K562 (cell line): ENCODE results near the gene TSEN34. TPM values are rescaled to one million over a fixed set of nuclear protein-coding genes. Genes with fewer than 3 reads are reported as not detected.

Source experiments
- BRF1 ChIP-seq: IDR thresholded peaks from 3 replicates; pipeline ENCODE4 v1.6.1; 2011; ENCODE audit warnings: borderline replicate concordance, mild to moderate bottlenecking; ENCODE audit not compliant: insufficient read length; ENCODE audit errors: extremely low read depth
- CEBPB ChIP-seq: fragments of 450-650 bp; IDR thresholded peaks from 2 replicates; pipeline ENCODE4 v1.6.1; 2016; ENCODE audit warnings: missing genetic modification characterization, missing compliant biosample characterization
- CHAMP1 ChIP-seq: fragments of 450-650 bp; IDR thresholded peaks from 2 replicates; pipeline ENCODE4 v1.6.1; 2016; ENCODE audit warnings: mild to moderate bottlenecking
- CREB3 ChIP-seq: fragments of 450-650 bp; conservative IDR thresholded peaks from 2 replicates; pipeline ENCODE4 v1.6.1; 2016; ENCODE audit warnings: missing genetic modification characterization, low read depth, mild to moderate bottlenecking, missing compliant biosample characterization, moderate library complexity
- FOXJ3 ChIP-seq: sonication (generic); formaldehyde crosslinking; IDR thresholded peaks from 2 replicates; pipeline ENCODE4 v1.4.0; 2020; ENCODE audit warnings: mild to moderate bottlenecking, missing genetic modification reagents
- HDAC8 ChIP-seq: fragments of 450-650 bp; IDR thresholded peaks from 2 replicates; pipeline ENCODE4 v1.6.1; 2016; ENCODE audit warnings: mild to moderate bottlenecking, missing genetic modification characterization, moderate library complexity, missing compliant biosample characterization
- HNRNPK ChIP-seq: fragments of 200-400 bp; formaldehyde crosslinking; IDR thresholded peaks from one replicate; pipeline ENCODE4 v1.6.1; 2018; ENCODE audit warnings: mild to moderate bottlenecking, low read depth, low read length; ENCODE audit not compliant: poor library complexity, severe bottlenecking
- HNRNPL ChIP-seq: fragments of 200-400 bp; formaldehyde crosslinking; IDR thresholded peaks from 2 replicates; pipeline ENCODE4 v1.6.1; 2017; ENCODE audit warnings: low read depth, mild to moderate bottlenecking, low read length
- MBD2 ChIP-seq: sonication (generic); IDR thresholded peaks from 2 replicates; pipeline ENCODE4 v1.6.1; 2016; ENCODE audit warnings: low read depth, borderline replicate concordance
- MIER1 ChIP-seq: fragments of 450-650 bp; IDR thresholded peaks from 2 replicates; pipeline ENCODE4 v1.6.1; 2016; ENCODE audit warnings: antibody characterized with exemption, mild to moderate bottlenecking, low read depth
- MLX ChIP-seq, 2 experiments: fragments of 450-650 bp in 1 of 2; sonication (generic) in 1 of 2; formaldehyde crosslinking; conservative IDR thresholded peaks; 2 replicates each; pipeline versions ENCODE4 v1.4.0 to v1.8.1; 2020 to 2022; ENCODE audit warnings: mild to moderate bottlenecking in 1 of 2, missing genetic modification reagents in 1 of 2
- NCOR1 ChIP-seq: fragments of 450-650 bp; IDR thresholded peaks from 2 replicates; pipeline ENCODE4 v1.6.1; 2016; ENCODE audit warnings: mild to moderate bottlenecking, moderate library complexity
- NFE2 ChIP-seq: IDR thresholded peaks from 2 replicates; pipeline ENCODE4 v1.6.1; 2014; ENCODE audit warnings: antibody characterized with exemption, low read depth
- NR2C1 ChIP-seq, 2 experiments: fragments of 450-650 bp; IDR thresholded peaks; 2 replicates each; pipeline ENCODE4 v1.6.1; 2017; ENCODE audit warnings: mild to moderate bottlenecking in 2 of 2, antibody characterized with exemption in 1 of 2, inconsistent platforms in 1 of 2, missing compliant biosample characterization in 1 of 2, missing genetic modification characterization in 1 of 2
- NUFIP1 ChIP-seq: fragments of 450-650 bp; IDR thresholded peaks from 2 replicates; pipeline ENCODE4 v1.6.1; 2018; ENCODE audit not compliant: partially characterized antibody
- PHF20 ChIP-seq: fragments of 450-650 bp; IDR thresholded peaks from 2 replicates; pipeline ENCODE4 v1.6.1; 2018; ENCODE audit not compliant: partially characterized antibody
- POLR3A ChIP-seq: IDR thresholded peaks from 2 replicates; pipeline ENCODE4 v1.6.1; 2011; ENCODE audit warnings: borderline replicate concordance, mild to moderate bottlenecking, moderate library complexity; ENCODE audit not compliant: insufficient read length, insufficient read depth; ENCODE audit errors: extremely low read depth
- PPARD ChIP-seq: fragments of 250-450 bp; sonication (Bioruptor Pico); IDR thresholded peaks from 2 replicates; pipeline ENCODE4 v1.8.0; 2022; ENCODE audit warnings: inconsistent platforms, mild to moderate bottlenecking, moderate library complexity
- PYGO2 ChIP-seq: fragments of 450-650 bp; IDR thresholded peaks from 2 replicates; pipeline ENCODE4 v1.6.1; 2016; ENCODE audit warnings: mild to moderate bottlenecking, missing genetic modification characterization, moderate library complexity, missing compliant biosample characterization
- SREBF1 ChIP-seq: fragments of 150-350 bp; IDR thresholded peaks from 2 replicates; pipeline ENCODE4 v1.6.1; 2014; ENCODE audit warnings: antibody characterized with exemption, low read depth, low read length, borderline replicate concordance
- ZNF134 ChIP-seq: fragments of 250-450 bp; sonication (Bioruptor Pico); conservative IDR thresholded peaks from 2 replicates; pipeline ENCODE4 v1.4.0; 2020
- ZNF224 ChIP-seq: sonication (generic); formaldehyde crosslinking; IDR thresholded peaks from 2 replicates; pipeline ENCODE4 v1.8.0; 2022; ENCODE audit warnings: mild to moderate bottlenecking, missing genetic modification reagents
- ZNF24 ChIP-seq: fragments of 450-650 bp; IDR thresholded peaks from 2 replicates; pipeline ENCODE4 v1.6.1; 2016
- ZNF583 ChIP-seq: fragments of 250-450 bp; sonication (Bioruptor Pico); IDR thresholded peaks from 2 replicates; pipeline ENCODE4 v1.4.0; 2020
- ZNF75A ChIP-seq: fragments of 450-650 bp; formaldehyde crosslinking; IDR thresholded peaks from 2 replicates; pipeline ENCODE4 v1.4.0; 2020; ENCODE audit warnings: mild to moderate bottlenecking
- ZNF764 ChIP-seq: fragments of 250-450 bp; sonication (Bioruptor Pico); IDR thresholded peaks from 2 replicates; pipeline ENCODE4 v1.4.0; 2020; ENCODE audit warnings: low read depth, mild to moderate bottlenecking, moderate library complexity
- polyA plus RNA-seq, 8 experiments: library from polyadenylated mRNA; depleted of rRNA in 4 of 8; stranded (reverse) in 5 of 8; unstranded in 3 of 8; fragments of >200 nt; fragmentation: Nextera tagmentation in 2 of 8; fragmentation: Illumina TruSeq in 1 of 8; extraction: Ambion mirVana in 2 of 8; extraction: Trizol in 1 of 8; gene quantifications; 2 replicates each; pipeline versions ENCODE4 v1.2.1 to v1.2.3, GENCODE V29; 2011 to 2014; ENCODE audit warnings: inconsistent platforms in 1 of 8, missing spikeins in 1 of 8
- total RNA-seq, 7 experiments: library from RNA; depleted of rRNA in 6 of 7; stranded (reverse); fragments of >200 nt in 6 of 7; fragmentation: Illumina TruSeq in 2 of 7; extraction: Trizol in 2 of 7; gene quantifications; 2 replicates each; pipeline versions ENCODE4 v1.2.1 to v1.2.3, GENCODE V29; 2011 to 2021; ENCODE audit warnings: low replicate concordance in 1 of 7

TSEN34 gene
- total and polyA plus RNA-seq, 9 of the 15 experiments (the other 6 are each of a cell fraction or from before 2014, with no cell fraction given), result 3.1 to 57.6 (median 29.5) TPM

GRCh38 chr19:54159352-54160181, 31.5 kb upstream of the TSEN34 start, which contains the start of gene LENG1 (continued):
- TF ChIP-seq NUFIP1, result no peak
- TF ChIP-seq SREBF1, result no peak
- no peak for TF ChIP-seq MIER1
- TF ChIP-seq NR2C1 (IDR thresholded peaks at IDR 0.05), result no peak
- TF ChIP-seq NR2C1 (tag; IDR thresholded peaks at IDR 0.05), result no peak
- no peak for TF ChIP-seq ZNF764
- TF ChIP-seq CREB3 (tag), result no peak; the same call in 1 of the 2 replicates
- TF ChIP-seq PPARD, result no peak
- no peak for TF ChIP-seq HDAC8
- TF ChIP-seq NCOR1, result no peak
- TF ChIP-seq CHAMP1, result no peak
- no peak for TF ChIP-seq PYGO2
- TF ChIP-seq ZNF75A (CRISPR knock-in tag), result no peak
- TF ChIP-seq MBD2, result peak; percentile 99
- TF ChIP-seq CEBPB (tag), result peak; percentile 51
- no peak for TF ChIP-seq BRF1
- no peak for TF ChIP-seq HNRNPK
- peak; percentile 92 for TF ChIP-seq PHF20
- no peak for TF ChIP-seq ZNF224 (CRISPR knock-in tag)
- no peak for TF ChIP-seq POLR3A
- no peak for TF ChIP-seq ZNF24
- TF ChIP-seq ZNF583 (CRISPR knock-in tag), result no peak
- TF ChIP-seq ZNF134 (CRISPR knock-in tag), result no peak
- 0 out of 4 replicates have a peak, but pooled peaks of 1 of the 2 experiments have one; percentile 32 for TF ChIP-seq MLX (CRISPR knock-in tag; conservative IDR thresholded peaks at IDR 0.05)
- no peak for TF ChIP-seq FOXJ3 (CRISPR knock-in tag)
- peak; percentile 90 for TF ChIP-seq HNRNPL
- no peak for TF ChIP-seq NFE2
